Fibroblast of pulmonary artery (primary cell): ENCODE measurements around the gene CHIT1.

Source experiments
- DNase-seq: peaks from one replicate; pipeline ENCODE4 v3.0.0-alpha.2; 2010; ENCODE audit warnings: low read depth
- H3K4me3 ChIP-seq: replicated peaks from 2 replicates; pipeline ENCODE4 v1.5.1; 2011; ENCODE audit warnings: low read depth, mild to moderate bottlenecking, control low read depth, low read length, moderate library complexity
- CTCF ChIP-seq: IDR thresholded peaks from 2 replicates; pipeline ENCODE4 v1.5.1; 2011; ENCODE audit warnings: mild to moderate bottlenecking, control low read depth, low read length, inconsistent platforms; ENCODE audit errors: missing control alignments

Gene CHIT1

GRCh38 chr1:203229471-203230135 is at the start of gene CHIT1:
Gene CHIT1, minus strand, starts transcription at chr1:203229673. Its CDS starts 37 bp downstream, at chr1:203229636.
- TF ChIP-seq CTCF: no peak
- no peak within 1 kb of the TSS for H3K4me3 ChIP-seq
- no peak for DNase-seq

GRCh38 chr1:203278885-203279406 is 49.5 kb upstream of the CHIT1 start:
- TF ChIP-seq CTCF: no peak
- H3K4me3 ChIP-seq: no peak overlapping the region
- peak; percentile 23 for DNase-seq

- H3K4me3 ChIP-seq: peak overlapping the region; percentile 5
- TF ChIP-seq CTCF: no peak
- DNase-seq: peak; percentile 87
Observed at GRCh38 chr1:203278082-203278884, 48.8 kb upstream of the CHIT1 start.

GRCh38 chr1:203276916-203277545 is 47.6 kb upstream of the CHIT1 start:
- no peak overlapping the region for H3K4me3 ChIP-seq
- no peak for TF ChIP-seq CTCF
- DNase-seq: no peak

GRCh38 chr1:203276408-203276807 is 46.9 kb upstream of the CHIT1 start:
- no peak for DNase-seq

More at GRCh38 chr1:203276408-203276807, 46.9 kb upstream of the CHIT1 start:
- H3K4me3 ChIP-seq: no peak overlapping the region
- no peak for TF ChIP-seq CTCF
